GM12801 (cell line): ENCODE measurements around the gene DNAH14.

Source experiments
- TF ChIP-seq, protein P1 (sequence below): IDR thresholded peaks from one replicate; pipeline ENCODE4 v1.5.1; 2011; ENCODE audit warnings: control low read depth; ENCODE audit not compliant: insufficient read length; ENCODE audit errors: extremely low read depth

DNAH14 gene

DNA sequence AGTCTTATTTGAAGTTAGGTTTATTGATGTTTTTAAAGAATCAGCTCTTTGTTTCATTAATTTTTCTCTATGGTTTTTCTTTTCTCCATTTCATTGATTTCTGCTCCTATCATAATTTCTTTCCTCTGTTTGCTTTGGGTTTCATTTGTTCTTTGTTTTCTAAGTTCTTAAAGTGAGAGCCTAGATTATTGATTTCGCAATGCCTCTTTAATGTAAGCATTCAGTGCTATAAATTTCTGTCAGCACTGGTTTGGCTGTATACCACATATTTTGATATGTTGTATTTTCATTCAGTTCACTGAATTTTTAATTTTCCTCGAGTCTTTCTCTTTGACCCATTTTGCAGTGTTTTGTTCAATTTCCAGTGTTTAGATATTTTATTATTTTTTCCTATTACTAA, 68.7 kb downstream of the DNAH14 start:
- TF ChIP-seq, protein P1, sequence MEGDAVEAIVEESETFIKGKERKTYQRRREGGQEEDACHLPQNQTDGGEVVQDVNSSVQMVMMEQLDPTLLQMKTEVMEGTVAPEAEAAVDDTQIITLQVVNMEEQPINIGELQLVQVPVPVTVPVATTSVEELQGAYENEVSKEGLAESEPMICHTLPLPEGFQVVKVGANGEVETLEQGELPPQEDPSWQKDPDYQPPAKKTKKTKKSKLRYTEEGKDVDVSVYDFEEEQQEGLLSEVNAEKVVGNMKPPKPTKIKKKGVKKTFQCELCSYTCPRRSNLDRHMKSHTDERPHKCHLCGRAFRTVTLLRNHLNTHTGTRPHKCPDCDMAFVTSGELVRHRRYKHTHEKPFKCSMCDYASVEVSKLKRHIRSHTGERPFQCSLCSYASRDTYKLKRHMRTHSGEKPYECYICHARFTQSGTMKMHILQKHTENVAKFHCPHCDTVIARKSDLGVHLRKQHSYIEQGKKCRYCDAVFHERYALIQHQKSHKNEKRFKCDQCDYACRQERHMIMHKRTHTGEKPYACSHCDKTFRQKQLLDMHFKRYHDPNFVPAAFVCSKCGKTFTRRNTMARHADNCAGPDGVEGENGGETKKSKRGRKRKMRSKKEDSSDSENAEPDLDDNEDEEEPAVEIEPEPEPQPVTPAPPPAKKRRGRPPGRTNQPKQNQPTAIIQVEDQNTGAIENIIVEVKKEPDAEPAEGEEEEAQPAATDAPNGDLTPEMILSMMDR: no peak

DNA sequence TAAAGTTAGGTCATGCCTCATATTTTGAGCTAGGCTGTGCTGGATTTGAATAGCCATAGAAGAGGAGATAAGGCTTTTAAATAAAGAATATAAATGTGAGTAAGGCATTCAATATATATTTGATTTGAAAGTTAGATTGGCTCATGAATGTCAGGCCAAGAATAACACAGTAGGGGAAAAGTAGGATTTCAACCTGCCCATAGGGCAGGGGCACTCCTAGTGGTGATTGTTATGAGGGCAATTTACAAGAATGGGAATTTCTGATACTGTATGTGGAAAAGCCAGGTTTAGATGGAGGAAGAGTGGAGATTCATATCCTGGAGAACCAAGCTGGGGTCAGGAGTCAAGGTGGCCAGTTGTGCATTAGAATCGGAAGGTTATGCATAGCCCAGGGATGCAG, 74.9 kb downstream of the DNAH14 start:
- TF ChIP-seq, protein P1: no peak

DNA sequence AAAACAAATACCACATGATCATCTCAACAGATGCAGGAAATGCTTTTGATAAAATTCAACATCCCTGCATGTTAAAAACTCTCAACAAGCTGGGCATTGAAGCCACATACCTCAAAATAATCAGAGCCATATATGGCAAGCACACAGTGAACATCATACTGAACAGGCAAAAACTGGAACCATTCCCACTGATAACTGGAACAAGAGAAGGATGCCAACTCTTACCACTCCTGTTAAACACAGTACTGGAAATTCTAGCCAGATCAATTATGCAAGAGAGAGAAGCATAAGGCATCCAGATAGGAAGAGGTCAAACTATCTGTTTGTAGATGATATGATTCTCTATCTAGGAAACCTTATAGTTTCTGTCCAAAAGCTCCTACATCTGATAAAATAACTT, 91.6 kb downstream of the DNAH14 start:
- TF ChIP-seq, protein P1: no peak

DNA sequence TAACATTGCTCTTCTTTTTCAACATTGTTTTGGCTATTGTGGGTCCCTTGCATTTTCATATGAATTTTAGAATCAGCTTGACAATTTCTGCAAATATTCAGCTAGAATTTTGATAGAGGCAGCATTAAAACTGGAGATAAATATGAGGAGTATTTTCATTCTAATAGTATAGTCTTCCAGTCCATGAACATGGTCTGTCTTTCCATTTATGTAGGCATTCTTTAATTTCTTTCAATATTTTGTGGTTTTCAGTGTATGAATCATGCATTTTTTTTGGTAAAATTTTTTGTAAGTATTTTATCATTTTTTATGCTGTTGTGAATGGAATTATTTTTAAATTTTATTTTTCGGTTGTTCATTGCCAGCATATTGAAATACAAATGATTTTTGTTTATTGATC, 97.2 kb downstream of the DNAH14 start:
- TF ChIP-seq, protein P1: no peak

DNA sequence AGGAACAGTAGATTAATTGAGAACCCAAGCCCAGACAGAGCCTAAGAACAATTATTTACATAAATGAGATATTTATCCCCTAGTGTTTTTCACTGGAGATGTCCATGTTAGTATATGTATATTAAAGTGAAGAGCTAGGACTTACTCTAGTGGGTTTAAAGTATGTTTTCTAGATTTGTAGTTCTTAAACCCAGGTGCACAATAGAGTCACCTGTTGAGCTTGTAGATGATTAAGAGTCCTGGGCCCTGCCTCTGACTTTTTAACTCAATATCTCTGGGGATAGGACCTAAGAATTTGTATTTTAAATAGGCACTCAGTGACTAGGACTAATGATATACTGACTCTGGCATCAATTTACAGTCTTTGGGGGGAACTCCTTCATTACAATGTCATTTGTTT, 112.8 kb downstream of the DNAH14 start:
- TF ChIP-seq, protein P1: no peak

DNA sequence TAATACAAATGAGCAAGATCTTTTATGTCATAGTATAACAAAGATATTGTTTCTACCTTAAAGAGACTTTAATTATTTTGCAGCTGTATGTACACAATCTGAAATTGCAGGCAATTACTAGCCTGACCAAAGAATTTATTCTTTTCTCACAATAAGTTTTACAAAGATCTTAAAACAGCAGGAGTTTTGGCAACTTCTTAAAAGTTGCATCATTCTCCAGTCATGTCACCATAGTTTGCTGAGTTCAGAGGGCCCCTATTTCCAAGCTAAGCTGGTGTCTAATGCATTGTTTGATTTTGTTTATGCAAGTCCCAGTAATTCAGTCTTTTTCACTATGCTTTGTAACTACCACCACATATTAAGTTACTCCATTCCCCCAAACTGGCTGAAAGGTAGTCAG, 114.8 kb downstream of the DNAH14 start:
- TF ChIP-seq, protein P1: no peak

DNA sequence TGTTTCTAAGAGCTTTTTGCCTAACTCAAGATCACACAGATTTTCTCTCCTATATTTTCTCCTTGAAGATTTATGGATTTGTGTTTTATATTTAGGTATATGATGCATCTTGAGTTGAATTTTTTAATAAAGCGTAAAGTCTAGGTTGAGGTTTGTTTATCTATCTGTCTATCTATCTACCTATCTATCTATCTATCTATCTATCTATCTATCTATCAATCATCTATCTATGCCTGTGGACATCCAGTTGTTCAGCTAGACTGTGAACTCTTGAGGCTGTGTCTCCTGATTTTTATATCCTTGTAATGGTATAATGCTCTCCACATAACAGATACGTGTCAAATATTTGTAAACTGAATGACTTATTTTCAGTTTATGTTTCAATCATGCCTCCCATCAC, 120.1 kb downstream of the DNAH14 start:
- TF ChIP-seq, protein P1: no peak

DNA sequence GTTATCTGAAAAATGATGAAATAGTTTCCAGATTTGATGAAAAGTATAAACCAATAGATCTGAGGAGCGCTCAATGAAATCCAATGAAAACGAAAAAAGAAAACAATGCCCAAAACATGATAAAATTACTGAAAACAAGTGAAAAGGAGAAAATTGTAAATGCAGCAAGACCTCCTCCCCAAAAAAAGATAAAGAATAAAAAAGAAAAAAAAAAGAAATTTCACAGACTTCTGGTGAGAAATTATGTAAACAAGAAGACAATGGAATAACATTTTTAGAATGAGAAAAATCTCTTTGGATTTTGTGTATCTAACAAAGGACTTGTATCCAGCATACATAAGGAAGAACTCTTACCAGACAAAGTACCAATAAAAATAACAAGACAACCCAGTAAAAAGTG, 134.2 kb downstream of the DNAH14 start:
- TF ChIP-seq, protein P1: no peak
